Measurements from ENCODE around the gene BCORL1.

Gene BCORL1, protein sequence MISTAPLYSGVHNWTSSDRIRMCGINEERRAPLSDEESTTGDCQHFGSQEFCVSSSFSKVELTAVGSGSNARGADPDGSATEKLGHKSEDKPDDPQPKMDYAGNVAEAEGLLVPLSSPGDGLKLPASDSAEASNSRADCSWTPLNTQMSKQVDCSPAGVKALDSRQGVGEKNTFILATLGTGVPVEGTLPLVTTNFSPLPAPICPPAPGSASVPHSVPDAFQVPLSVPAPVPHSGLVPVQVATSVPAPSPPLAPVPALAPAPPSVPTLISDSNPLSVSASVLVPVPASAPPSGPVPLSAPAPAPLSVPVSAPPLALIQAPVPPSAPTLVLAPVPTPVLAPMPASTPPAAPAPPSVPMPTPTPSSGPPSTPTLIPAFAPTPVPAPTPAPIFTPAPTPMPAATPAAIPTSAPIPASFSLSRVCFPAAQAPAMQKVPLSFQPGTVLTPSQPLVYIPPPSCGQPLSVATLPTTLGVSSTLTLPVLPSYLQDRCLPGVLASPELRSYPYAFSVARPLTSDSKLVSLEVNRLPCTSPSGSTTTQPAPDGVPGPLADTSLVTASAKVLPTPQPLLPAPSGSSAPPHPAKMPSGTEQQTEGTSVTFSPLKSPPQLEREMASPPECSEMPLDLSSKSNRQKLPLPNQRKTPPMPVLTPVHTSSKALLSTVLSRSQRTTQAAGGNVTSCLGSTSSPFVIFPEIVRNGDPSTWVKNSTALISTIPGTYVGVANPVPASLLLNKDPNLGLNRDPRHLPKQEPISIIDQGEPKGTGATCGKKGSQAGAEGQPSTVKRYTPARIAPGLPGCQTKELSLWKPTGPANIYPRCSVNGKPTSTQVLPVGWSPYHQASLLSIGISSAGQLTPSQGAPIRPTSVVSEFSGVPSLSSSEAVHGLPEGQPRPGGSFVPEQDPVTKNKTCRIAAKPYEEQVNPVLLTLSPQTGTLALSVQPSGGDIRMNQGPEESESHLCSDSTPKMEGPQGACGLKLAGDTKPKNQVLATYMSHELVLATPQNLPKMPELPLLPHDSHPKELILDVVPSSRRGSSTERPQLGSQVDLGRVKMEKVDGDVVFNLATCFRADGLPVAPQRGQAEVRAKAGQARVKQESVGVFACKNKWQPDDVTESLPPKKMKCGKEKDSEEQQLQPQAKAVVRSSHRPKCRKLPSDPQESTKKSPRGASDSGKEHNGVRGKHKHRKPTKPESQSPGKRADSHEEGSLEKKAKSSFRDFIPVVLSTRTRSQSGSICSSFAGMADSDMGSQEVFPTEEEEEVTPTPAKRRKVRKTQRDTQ (N-terminal part only)

DNA sequence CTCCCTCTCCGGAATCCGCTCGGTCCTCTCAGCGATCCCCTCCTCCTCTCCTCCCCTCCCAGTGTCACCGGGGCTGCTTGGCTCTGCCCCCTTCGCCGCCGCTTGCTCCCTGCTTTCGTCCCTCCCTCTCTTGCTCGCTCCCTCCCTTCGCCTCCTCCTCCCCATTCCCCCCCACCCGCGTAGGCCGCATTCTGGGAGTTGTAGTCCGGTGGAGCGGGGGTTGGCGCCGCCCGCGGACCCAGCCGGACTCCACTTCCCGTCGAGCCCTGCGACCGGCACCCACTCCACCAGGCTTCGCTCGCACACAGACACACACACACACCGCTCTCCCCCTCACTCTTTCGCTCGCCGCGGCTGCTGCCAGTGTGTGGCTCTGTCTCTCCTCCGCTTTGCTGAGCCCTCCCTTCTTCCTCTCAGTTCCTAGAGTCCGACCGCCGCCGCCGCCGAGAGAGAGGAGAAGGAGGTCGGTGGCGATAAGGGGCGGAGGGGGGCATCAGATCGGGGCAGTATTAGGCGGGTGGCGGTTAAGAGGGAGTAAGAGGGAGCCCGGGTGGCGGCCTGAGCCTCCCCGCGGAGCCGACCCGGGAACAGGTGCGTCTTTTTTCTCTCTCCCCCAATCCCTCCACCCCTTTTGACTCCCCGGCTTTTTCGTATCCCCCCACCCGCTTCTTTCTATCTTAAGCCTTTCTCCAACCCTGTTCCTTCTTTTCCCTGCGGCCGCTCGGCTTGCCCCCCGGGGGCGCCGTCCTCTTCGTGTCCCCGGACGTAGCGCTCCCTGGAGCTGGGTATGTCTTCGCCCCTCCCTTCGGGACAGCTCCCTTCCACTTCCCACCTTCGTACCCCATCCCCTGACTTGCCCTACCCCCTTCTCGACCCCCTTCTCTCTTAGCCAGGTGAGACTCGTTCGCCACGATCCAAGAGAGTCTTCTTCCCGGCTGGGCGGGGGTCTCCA is at the start of gene BCORL1:
TSS of gene BCORL1 (plus strand) at position 336 of the 952 bp plus-strand sequence. CDS start 22,597 bp downstream, outside the sequence.
- DNase-seq (ENCODE audit: low read depth in 1 of 2, low spot score in 1 of 2), result peak; percentile 70 to 77

DNA sequence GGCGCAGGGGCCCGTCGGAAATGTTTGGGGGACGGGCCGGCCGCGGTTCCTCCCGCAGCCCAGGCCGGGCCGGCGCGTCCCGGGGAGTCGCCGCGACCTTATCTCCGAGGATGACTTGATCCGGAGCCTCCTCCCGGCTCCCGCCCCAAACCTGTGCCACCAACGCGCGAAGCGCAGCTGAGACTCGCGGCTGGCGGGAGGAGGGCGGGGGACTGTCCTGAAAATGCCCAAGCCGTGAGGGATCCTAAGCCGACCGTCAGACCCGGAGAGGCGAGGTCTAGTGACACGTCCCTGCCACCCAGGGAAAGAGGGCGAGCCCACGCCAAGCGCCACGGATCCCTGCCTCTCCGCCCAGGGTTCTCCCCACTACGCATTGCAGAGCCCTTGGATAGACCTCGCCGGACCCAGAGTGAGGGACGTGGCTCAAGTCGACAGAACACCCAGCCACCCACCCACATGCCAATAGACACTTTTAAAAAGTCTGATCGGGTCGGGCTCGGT is 49.6 kb upstream of the BCORL1 start:
- DNase-seq (ENCODE audit: low read depth in 1 of 2, low spot score in 1 of 2), result no peak

DNA sequence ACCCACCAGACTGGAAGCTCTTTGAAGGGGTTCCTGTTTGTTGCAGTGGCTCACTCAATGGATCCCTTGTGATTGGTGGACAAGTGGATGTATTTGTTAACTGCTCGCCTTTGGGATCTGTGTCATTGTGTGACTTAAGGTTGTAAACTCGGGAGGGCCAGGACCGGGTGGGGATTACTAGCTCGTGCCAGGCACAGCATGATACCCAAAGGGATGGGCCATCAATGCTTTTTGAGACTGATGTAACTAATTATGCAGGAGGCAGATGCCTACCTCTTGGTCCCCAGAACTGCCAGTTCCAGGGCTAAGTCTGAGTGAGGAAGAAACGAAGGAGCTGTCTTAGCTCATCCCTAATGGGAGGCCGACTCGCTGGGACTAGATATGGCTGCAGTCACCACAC is 48.7 kb upstream of the BCORL1 start:
- no peak for DNase-seq (ENCODE audit: low read depth in 1 of 2, low spot score in 1 of 2)

DNA sequence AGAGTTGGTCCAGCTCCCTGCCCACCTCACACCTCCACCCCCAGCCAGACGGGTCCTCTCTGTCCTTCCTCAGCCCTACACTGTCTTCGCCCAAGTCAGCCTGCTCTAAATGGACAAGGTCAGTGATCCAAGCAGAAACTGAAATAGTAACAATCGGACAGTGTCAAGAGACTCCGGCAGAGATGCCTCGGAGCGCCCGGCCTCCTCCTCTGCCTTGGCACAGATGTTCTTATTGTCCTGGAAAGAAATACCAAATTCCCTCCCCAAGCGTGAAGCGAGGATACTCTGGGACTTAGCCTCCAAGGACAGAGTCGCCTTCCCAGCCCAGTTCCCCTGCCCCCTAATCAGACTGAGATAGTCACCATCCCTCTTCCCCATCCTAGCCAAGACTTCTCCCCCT is 48.0 kb upstream of the BCORL1 start:
- no peak for DNase-seq (ENCODE audit: low read depth in 1 of 2, low spot score in 1 of 2)

DNA sequence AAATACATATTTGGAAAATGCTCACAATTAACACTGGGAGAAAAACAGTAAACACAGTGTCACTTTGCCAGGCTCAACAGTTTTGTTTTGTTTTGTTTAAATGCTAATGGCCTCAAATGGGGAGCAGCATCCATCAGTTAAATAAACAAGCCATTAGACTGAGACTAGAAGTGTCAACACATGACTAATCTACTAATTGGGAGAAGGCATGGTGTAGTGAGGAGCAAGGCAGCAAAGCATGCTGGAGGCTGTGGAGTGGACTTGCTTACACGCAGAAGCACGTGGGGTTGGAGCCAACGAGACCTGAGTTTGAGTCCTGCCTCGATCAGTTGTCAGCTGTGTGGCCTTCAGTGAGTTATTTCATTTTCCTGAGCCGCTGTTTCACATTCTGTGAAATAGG is 47.5 kb upstream of the BCORL1 start:
- no peak for DNase-seq (ENCODE audit: low read depth in 1 of 2, low spot score in 1 of 2)

DNA sequence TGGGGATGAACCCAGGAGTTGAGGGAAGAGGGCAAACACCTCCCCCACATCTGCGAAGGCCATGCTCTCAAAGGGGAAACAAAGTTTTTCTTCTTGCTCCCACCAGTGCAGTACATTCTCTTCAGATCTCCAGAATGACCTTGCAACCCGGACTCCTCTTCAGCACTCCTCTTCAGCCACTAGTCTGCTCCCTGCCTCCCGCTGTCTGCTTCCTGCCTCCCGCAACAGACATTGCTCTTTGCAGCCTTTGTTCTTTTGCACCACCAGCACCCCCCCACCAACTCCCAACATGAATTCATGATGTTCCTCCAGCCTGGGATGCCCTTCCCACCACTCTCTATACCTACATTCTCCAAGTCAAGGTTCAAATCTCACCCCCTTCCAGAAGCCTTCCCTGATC is 44.4 kb upstream of the BCORL1 start:
- no peak for DNase-seq (ENCODE audit: low read depth in 1 of 2, low spot score in 1 of 2)

DNA sequence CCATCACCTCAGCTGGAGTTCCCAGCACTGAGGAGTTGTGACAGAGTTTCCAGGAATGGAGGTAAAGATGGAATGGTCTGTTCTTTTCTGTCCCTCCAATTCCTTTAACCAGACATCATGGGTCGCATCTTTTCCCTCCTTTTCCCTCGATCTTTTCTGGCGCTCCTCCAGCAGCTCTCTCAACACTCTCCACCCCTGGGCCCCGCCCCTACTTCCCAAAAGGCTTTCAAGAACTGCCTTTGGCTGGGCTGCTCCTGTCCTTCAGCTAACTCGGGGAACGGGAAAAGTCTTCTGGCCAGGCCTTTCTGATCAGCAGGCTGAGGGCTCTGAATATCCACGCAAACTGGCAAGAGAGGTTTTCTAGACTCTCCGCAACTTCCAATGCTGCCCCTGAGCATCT is 42.4 kb upstream of the BCORL1 start:
- DNase-seq (ENCODE audit: low read depth in 1 of 2, low spot score in 1 of 2), result no peak

DNA sequence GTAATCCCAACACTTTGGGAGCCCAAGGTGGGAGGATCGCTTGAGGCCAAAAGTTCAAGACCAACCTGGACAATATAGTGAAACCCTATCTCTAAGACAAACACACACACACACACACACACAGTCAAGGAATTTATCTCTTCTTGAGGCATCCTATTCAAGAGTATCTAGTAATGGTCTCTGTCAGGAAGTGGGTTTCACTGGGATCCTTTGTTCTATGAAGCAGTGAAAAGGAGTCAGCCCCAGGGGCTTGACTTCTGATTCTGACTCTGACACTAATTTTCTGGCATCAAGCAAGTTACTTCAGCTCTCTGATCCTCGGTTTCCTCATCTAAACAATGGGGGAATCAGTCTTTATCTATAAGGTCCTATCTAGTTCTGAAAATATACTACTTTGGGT is 41.7 kb upstream of the BCORL1 start:
- DNase-seq (ENCODE audit: low read depth in 1 of 2, low spot score in 1 of 2), result no peak

DNA sequence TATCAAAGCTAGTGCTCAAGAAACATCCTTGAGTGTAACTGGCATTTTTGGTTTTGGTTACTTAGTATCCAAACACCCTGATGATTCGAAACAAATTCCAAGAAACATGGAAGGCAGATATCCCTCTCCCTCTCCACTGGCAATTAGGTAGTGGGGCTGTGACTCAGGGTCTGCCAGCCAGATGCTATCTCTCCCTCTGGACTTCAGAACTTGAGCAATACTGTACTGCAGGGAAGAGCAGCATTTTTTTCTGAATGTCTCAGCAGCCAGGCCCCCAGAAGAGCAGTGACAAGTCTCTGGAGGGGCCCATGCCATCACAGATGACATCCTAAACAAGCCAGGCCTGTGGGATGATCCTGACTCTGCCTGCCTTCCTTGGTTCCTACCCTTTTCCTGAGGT is 37.3 kb upstream of the BCORL1 start:
- no peak for DNase-seq (ENCODE audit: low read depth in 1 of 2, low spot score in 1 of 2)

DNA sequence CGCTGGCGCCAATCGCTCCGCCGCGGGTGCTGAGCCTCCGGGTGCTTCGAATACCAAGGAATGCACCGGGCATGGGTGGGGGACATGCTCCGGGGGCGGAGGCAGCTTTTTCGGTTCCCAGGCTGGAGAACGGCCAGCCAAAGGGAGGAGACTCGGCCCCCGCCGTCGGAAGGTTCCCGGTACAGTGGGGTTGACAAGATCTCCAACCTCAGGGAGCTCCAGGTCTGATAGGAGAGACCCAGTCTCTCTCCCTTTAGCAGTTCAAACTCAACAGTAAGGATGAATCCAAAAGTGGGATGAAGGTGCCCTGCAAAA is 29.1 kb upstream of the BCORL1 start:
- DNase-seq (ENCODE audit: low read depth in 1 of 2, low spot score in 1 of 2), result no peak

DNA sequence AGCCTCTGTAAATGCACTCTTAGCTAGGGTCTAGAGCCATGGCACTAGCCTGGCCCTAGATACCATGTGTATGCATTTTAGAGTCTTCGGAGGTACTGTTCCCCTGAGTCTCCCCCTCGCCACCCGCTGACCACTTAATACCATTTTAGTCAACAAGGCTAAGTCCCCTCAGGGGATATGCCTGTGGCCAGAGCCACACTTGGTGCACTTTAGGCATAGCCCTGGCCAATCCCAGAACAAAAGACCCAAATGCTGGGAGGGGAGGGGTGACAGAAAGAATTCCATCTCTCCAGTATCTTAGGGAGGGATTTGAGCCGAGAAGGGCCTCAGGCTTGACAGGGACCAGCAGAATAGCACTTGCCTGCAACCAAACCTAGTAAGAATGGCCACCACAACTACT is 28.6 kb upstream of the BCORL1 start:
- no peak for DNase-seq (ENCODE audit: low read depth in 1 of 2, low spot score in 1 of 2)

DNA sequence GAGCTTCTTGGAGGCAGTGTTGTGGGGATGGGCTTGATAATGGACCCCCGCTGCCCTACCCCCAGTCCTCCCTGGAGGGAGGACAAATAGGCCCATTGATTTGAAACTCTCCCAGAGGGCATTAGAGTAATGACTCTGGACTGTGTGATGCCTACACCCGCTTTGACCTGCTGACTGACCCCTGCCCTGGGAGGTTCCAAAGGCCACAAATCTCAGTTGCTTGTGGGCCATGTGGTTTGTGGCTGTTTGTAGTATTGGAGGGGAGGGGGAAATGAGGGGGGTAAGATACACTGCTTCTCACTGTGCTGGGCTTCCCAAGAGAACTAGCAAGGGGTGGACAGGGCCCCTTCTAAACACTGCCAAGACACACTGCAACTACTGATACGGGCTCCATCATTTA is 27.6 kb upstream of the BCORL1 start:
- DNase-seq (ENCODE audit: low read depth in 1 of 2, low spot score in 1 of 2), result no peak

DNA sequence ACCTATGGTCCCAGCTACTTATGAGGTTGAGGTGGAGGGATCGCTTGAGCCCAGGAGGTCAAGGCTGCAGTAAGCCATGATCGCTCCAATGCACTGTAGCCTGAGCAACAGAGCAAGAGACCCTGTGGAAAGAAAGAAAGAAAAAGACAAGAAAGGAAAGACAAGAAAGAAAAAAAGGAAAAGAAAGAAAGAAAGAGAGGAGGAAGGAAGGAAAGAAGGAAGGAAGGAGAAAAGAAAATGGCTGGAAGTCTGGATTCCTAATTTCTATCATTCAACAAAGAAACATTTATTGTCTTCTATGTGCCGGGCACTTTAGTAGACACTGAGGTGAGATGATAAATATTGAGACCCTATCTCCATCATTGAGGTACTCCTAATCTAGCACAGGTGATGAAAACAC is 26.8 kb upstream of the BCORL1 start:
- DNase-seq (ENCODE audit: low read depth in 1 of 2, low spot score in 1 of 2), result no peak

DNA sequence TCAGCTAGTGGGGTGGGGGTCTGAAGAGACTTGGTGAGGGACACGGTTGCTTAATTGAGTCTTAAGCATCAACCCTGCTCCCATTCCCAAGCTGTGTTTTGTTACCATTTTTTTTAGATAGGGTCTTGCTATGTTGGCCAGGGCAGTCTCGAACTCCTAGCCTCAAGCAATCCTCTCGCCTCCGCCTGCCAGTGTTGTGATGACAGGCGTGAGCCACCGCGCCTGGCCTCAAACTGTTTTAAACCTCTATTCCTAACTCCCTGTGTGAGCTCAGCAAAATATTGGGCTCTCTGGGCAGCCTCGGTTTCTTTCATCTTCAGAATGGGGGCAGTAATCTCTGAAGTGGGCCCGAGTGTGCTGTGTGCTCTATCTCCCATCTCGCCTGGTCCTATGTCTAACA is 26.3 kb upstream of the BCORL1 start:
- DNase-seq (ENCODE audit: low read depth in 1 of 2, low spot score in 1 of 2), result no peak

DNA sequence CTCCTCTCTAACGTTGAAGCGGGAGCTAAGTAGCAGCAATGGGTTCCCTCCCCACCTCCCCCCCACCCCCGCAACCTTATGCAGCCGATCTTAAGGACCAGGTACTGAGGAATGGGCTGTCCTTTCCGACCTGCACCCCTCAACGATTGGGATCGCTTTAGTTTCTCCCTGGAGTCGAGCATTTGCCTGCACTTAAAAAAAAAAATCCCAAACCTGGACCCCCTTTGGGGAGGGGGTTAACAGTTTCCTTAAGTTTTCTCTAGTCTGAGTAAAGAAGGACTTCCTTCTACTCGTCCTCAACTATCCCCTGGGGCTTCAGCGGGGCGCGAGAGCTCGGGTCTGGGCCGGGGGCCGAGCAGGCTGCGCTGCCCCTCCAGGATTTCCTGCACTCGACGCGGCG is 25.7 kb upstream of the BCORL1 start:
- DNase-seq (ENCODE audit: low read depth in 1 of 2, low spot score in 1 of 2), result no peak

DNA sequence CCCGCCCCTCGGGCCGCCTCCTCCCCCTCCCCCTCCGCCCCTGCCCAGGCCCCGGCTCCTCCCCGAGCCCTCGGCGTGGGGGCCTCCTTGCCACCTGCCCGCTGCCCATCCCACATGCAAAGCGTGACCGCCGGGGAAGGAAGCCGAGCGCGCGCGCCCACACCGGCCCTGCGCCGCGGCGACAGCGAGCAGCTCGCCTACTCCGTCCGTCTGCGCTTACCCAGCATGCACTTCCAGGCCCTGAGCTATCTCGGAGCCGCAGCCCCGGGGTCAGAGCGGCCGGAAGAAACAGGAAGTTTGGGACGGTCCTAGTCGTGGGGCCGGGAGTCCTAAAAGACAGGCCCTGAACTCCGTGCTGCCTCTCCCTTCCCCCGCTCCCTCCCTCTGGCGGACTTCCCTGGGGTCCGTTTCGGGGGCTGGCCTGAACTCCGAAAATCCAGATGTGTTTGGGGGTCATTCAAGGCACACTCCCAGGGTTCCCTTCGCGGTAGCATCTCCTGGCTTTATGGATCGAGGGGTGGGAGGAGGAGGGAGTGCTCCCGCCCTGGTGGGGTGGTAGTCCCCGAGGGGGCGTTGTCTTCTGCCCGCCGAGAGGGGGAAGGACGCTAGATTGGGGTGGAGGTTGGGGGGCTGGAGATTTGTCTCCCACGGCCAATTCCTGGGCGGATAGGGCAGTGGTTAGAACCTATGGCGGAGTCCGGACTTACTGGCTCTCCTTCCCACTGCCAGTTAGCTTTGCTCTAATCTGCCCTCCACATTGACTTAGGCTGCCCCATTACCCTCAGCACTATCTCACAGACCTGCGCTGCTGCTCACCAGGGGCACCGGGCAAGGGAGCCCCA is 25.0 kb upstream of the BCORL1 start:
- peak in 1 of 2 donors; percentile 9 for DNase-seq (ENCODE audit: low read depth in 1 of 2, low spot score in 1 of 2)

DNA sequence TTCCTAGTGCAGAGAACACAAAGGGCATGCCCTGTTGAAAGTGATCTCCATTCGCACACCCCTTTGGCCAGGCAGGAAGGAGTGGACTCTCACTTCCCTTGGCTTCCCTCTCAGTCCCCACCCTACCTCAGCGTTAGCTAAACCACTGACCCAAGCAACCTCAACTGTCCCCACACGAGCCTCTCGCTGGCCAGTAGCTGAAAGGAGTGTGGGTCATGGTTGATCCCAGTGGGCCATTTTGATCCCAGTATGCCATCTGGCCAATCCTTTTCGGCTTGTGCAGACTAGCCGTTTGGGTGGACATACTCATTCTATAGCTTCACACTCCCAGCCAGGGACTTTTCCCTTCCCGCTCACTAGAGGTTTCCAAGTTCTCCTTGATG is 24.4 kb upstream of the BCORL1 start:
- DNase-seq (ENCODE audit: low read depth in 1 of 2, low spot score in 1 of 2), result no peak

DNA sequence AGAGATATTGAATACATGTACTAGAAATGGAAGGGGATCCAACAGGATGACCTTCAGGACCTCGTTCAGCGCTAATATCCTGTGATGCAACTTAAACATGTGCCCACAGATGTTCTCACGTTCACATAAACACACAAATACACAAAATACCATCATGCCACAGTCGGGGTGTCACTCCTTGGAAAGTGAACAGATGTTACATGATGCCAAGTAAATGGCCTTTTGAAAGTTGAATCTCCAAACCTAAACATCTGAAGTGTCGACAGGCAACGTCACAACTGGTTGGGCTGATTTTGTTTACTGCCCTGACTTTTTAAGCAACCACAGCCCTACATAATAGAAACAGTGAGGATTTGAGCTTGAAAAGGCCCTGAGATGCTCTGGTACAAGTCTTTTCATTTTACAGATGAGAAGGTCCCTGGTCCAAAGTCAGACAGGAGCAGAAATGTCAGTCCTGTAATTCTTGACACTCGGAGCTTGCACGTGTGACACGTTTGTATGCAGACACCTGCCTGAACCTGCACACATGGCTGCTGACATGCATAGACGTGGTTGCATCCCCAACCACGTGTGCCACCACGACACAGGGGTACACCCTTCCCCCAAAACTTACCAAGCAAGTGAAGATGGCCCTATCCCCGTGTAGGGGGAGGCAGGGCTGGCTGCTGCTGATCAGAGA is 23.5 kb upstream of the BCORL1 start:
- DNase-seq (ENCODE audit: low read depth in 1 of 2, low spot score in 1 of 2), result no peak

DNA sequence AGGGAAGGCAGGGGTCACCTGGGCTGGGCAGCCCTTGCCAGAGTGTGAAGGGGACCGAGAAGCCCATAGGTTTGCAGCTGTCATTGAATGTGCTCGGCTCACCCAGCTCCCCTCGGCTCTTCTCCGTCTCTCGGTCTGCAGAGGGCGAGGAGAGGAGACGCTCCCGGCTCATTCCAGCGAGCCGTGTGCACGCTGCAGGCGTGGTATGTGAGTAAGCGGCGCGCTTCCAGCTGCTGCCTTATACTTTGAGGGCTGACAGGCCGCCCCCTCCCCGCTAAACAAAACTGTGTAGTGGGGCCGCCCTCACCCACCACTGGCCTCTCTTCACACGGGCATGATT is 23.0 kb upstream of the BCORL1 start:
- no peak for DNase-seq (ENCODE audit: low read depth in 1 of 2, low spot score in 1 of 2)

Data from activated CD4-positive, alpha-beta T cell treated with anti-CD3 and anti-CD28 coated beads, Interleukin-2, amount 50 U/mL, for 24 hours (primary cell).